ENCODE results near the gene MTMR4. TPM values are rescaled to one million over a fixed set of nuclear protein-coding genes. Genes with fewer than 3 reads are reported as not detected.

MTMR4 gene
- total RNA-seq, 4 donors from 2014 or later, result 35.4 to 73.7 (median 39.1) TPM

DNA sequence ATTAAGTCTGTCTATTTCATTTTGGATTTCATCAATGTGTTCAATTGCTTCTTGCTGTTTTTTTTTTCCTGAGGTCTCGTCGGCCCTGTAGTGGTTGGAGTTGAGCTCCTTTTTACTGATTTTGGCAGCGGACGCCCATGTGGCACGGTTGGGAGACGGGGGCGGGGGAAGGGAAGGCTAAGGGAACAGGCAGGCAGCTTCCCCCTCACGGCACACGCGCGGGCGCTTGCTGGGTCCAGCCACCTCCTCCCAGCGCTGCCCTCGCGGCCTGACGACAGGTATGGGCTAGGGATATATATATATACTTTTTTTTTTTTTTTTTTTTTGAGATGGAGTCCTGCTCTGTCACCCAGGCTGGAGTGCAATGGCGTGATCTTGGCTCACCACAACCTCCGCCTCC, 37.6 kb downstream of the MTMR4 start:
- H3K27ac ChIP-seq, result no peak overlapping the region
- no peaks in the 10 kb centered on the region for H3K4me1 ChIP-seq
- TF ChIP-seq, protein P1, sequence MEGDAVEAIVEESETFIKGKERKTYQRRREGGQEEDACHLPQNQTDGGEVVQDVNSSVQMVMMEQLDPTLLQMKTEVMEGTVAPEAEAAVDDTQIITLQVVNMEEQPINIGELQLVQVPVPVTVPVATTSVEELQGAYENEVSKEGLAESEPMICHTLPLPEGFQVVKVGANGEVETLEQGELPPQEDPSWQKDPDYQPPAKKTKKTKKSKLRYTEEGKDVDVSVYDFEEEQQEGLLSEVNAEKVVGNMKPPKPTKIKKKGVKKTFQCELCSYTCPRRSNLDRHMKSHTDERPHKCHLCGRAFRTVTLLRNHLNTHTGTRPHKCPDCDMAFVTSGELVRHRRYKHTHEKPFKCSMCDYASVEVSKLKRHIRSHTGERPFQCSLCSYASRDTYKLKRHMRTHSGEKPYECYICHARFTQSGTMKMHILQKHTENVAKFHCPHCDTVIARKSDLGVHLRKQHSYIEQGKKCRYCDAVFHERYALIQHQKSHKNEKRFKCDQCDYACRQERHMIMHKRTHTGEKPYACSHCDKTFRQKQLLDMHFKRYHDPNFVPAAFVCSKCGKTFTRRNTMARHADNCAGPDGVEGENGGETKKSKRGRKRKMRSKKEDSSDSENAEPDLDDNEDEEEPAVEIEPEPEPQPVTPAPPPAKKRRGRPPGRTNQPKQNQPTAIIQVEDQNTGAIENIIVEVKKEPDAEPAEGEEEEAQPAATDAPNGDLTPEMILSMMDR (IDR thresholded peaks at IDR 0.05), result no peak
- TF ChIP-seq POLR2A (IDR thresholded peaks at IDR 0.05) (no peak), EP300 (IDR thresholded peaks at IDR 0.05) (no peak)
- no peak for DNase-seq (ENCODE audit: low spot score in 2 of 2)
- 80 to 86% methylated on average over 18 of the region's 18 CpGs for WGBS, 2 donors
- H3K4me3 ChIP-seq, result no peak overlapping the region
- no peaks in the 10 kb centered on the region for H3K27me3 ChIP-seq
- no peaks in the 10 kb centered on the region for H3K36me3 ChIP-seq
- H3K9me3 ChIP-seq, result no peaks in the 10 kb centered on the region

DNA sequence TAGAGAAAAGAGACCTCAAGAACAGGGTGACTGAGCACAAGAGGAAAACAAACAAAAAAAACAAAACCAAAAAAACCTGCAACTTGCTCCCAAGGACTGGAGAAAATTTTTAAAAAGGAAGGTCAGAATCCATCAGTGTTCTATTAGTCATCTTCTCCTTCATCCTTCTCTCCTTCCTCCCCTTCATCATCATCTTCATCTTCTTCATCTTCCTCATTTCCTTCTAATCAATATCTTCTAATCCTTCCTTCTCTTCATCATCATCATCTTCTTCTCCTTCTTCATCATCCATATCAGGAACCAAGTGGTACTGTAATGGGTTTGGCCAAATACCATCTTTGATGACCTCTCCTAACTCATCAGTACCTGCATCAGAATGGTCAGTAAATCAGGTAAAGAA, 38.5 kb downstream of the MTMR4 start:
- Histone ChIP-seq H3K9me3 (no peaks in the 10 kb centered on the region), H3K36me3 (no peaks in the 10 kb centered on the region), H3K27me3 (no peaks in the 10 kb centered on the region), H3K27ac (no peak overlapping the region), H3K4me3 (no peak overlapping the region), H3K4me1 (no peaks in the 10 kb centered on the region)
- TF ChIP-seq, protein P1 (IDR thresholded peaks at IDR 0.05), result no peak
- TF ChIP-seq EP300 (IDR thresholded peaks at IDR 0.05) (no peak), POLR2A (IDR thresholded peaks at IDR 0.05) (no peak)
- no peak for DNase-seq (ENCODE audit: low spot score in 2 of 2)

DNA sequence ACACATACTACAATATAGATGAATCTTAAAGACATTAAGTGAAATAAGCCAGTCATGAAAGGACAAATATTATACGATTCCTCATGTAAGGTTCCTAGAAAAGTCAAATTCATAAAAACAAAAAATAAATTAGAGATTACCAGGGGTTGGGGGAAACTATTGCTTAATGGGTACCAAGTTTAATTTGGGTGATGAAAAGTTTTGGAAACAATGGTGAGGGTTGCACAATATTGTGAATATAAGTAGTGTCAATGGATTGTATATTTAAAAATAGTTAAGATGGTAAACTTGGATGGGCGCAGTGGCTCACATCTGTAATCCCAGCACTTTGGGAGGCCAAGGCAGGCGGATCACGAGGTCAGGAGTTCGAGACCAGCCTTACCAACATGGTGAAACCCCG, 44.1 kb downstream of the MTMR4 start:
- no peak for TF ChIP-seq EP300 (IDR thresholded peaks at IDR 0.05)
- TF ChIP-seq, protein P1 (IDR thresholded peaks at IDR 0.05), result no peak
- no peak for TF ChIP-seq POLR2A (IDR thresholded peaks at IDR 0.05)
- Histone ChIP-seq H3K4me3 (no peak overlapping the region), H3K27me3 (no peaks in the 10 kb centered on the region), H3K36me3 (no peaks in the 10 kb centered on the region), H3K4me1 (no peaks in the 10 kb centered on the region), H3K27ac (no peak overlapping the region), H3K9me3 (no peaks in the 10 kb centered on the region)
- 89 to 91% methylated on average over 6 of the region's 6 CpGs for WGBS, 2 donors
- DNase-seq (ENCODE audit: low spot score in 2 of 2), result no peak

DNA sequence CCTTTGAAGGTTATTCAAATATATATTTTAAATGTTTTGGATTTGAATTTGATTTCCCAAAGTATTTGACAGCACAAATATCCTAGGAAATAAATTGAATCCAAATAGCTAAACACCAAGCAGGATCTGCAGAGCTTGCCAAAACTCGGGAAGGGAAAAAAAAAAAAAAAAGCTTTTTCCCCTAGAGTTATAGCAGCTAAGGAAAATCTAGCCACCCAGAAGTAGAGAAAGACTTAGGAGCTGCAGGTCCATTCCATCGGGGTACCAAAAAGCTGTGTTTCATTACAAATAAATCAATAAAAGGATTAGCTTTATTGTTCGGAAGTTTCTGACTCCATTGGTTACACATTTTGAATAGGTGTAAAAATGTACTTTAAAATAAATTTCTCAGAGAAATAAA, 45.5 kb downstream of the MTMR4 start:
- TF ChIP-seq, protein P1 (IDR thresholded peaks at IDR 0.05), result no peak
- no peak for TF ChIP-seq POLR2A (IDR thresholded peaks at IDR 0.05)
- TF ChIP-seq EP300 (IDR thresholded peaks at IDR 0.05), result no peak
- WGBS, 2 donors, result 69 to 74% methylated on average over 3 of the region's 3 CpGs

DNA sequence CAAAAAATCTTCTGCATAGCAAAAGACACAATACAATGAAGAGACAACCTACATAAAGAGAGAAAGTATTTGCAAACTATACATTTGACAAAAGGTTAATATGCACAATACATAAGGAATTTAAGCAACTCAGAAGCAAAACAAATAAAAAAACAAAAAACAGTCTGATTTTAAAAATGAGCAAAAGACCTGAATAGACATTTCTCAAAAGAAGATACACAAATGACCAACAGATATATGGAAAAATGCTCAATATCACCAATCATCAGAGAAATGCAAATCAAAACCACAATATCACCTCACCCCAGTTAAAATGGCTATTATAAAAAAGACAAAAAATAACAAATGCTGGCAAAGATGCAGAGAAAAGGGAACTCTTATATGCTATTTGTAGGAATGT, 58.9 kb downstream of the MTMR4 start:
- TF ChIP-seq, protein P1 (IDR thresholded peaks at IDR 0.05), result no peak
- TF ChIP-seq EP300 (IDR thresholded peaks at IDR 0.05) (no peak), POLR2A (IDR thresholded peaks at IDR 0.05) (no peak)
- Histone ChIP-seq H3K9me3 (no peaks in the 10 kb centered on the region), H3K4me3 (no peak overlapping the region)

More for the DNA sequence above, 45.5 kb downstream of the MTMR4 start:
- Histone ChIP-seq H3K36me3 (no peaks in the 10 kb centered on the region), H3K9me3 (no peaks in the 10 kb centered on the region), H3K4me3 (no peak overlapping the region), H3K27me3 (no peaks in the 10 kb centered on the region), H3K27ac (no peak overlapping the region), H3K4me1 (no peaks in the 10 kb centered on the region)
- no peak for DNase-seq (ENCODE audit: low spot score in 2 of 2)

More for the DNA sequence above, 58.9 kb downstream of the MTMR4 start:
- DNase-seq (ENCODE audit: low spot score in 2 of 2), result no peak
- Histone ChIP-seq H3K36me3 (no peaks in the 10 kb centered on the region), H3K27ac (no peak overlapping the region), H3K27me3 (no peaks in the 10 kb centered on the region), H3K4me1 (no peaks in the 10 kb centered on the region)

All from tibial nerve (tissue), 4 donors.